Stimulated activated CD4-positive, alpha-beta T cell treated with anti-CD3 and anti-CD28 coated beads, Interleukin-4, amount 100 ng/mL, for 48 hours (primary cell): ENCODE measurements around the gene DACT2.

Source experiments
- DNase-seq, 2 donors: peaks; one replicate each; pipeline ENCODE4 v3.0.0-alpha.2; 2020; ENCODE audit warnings: low read depth in 2 of 2

The DACT2 gene

GRCh38 chr6:168265827-168266815 lies 53.5 kb downstream of the DACT2 start:
- DNase-seq: no peak

GRCh38 chr6:168265394-168265793 lies 54.2 kb downstream of the DACT2 start:
- no peak for DNase-seq

- no peak for DNase-seq
These were observed 54.8 kb downstream of the DACT2 start for GRCh38 chr6:168264593-168265335.

GRCh38 chr6:168263351-168263905 lies 56.1 kb downstream of the DACT2 start:
- DNase-seq: no peak

GRCh38 chr6:168261234-168261633 lies 58.3 kb downstream of the DACT2 start:
- DNase-seq: no peak

GRCh38 chr6:168260420-168260987 lies 59.1 kb downstream of the DACT2 start:
- no peak for DNase-seq

GRCh38 chr6:168258795-168259194 lies 60.8 kb downstream of the DACT2 start:
- no peak for DNase-seq

- no peak for DNase-seq
These were observed 62.6 kb downstream of the DACT2 start for GRCh38 chr6:168256940-168257339.
